ENCODE measurements around the gene PCDH12. TPM values are rescaled to one million over a fixed set of nuclear protein-coding genes. Genes with fewer than 3 reads are reported as not detected.

Gene PCDH12
- total and polyA plus RNA-seq, 10 of the 15 experiments (the other 5 are each of a cell fraction or from before 2014, with no cell fraction given): 0.01 to 0.14 (median 0.06) TPM; not detected in 4

DNA sequence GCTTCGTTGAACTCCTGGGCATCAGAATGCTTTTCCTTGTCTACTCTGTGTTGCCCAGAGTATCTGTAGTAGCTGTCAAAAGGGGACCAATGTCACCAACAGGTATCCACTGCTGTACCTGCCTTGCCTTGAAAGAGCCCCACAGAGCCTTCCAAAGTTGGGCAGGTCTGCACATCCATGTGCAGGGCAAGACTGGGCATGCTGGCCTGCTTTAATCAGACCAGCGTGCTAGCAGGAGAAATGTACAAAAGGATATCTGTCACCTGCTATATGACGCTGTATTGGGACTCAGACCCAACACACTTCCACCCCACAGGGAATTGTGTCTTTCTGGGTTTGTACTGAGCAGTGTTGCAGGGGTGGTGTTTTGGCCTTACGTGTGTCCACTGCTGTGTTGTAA lies 22.5 kb downstream of the PCDH12 start:
- Histone ChIP-seq H3K36me3 (ENCODE audit: control insufficient read depth in 2 of 2, insufficient read depth in 2 of 2, low read length in 1 of 2) (peaks cover 11 to 32% of the 10 kb centered on the region in 2 experiments), H3K9me3 (replicated peaks; ENCODE audit: control insufficient read depth, insufficient read depth, low read length) (no peaks in the 10 kb centered on the region), H3K4me3 (no peak overlapping the region), H3K27me3 (replicated peaks in 1 of 2; ENCODE audit: control insufficient read depth in 2 of 2, insufficient read depth in 2 of 2, low read length in 1 of 2) (no peaks in the 10 kb centered on the region), H2AFZ (ENCODE audit: control insufficient read depth, low read depth, low read length) (no peak overlapping the region), H3K4me1 (ENCODE audit: control insufficient read depth, insufficient read depth, low read length) (no peaks in the 10 kb centered on the region), H4K20me1 (ENCODE audit: control insufficient read depth, insufficient read depth) (no peaks in the 10 kb centered on the region), H3K27ac (ENCODE audit: control insufficient read depth, insufficient read depth) (no peak overlapping the region), H3K4me2 (ENCODE audit: control insufficient read depth, insufficient read depth) (no peak overlapping the region), H3K79me2 (ENCODE audit: control insufficient read depth, insufficient read depth, low read length) (no peaks in the 10 kb centered on the region), H3K9ac (ENCODE audit: control insufficient read depth, insufficient read depth, low read length) (no peak overlapping the region)
- WGBS (ENCODE audit: insufficient coverage, insufficient replicate concordance, low lambda C conversion rate, missing lambda C conversion rate): 100% methylated on average over 4 of the region's 4 CpGs
- ChIA-PET RAD21 (ENCODE audit: unreplicated experiment) (no interaction called here), CTCF (no interaction called here), SMC1A (ENCODE audit: uncharacterized antibody, unreplicated experiment) (no interaction called here), POLR2A (no interaction called here)
- DNase-seq (ENCODE audit: low read depth, low spot score) (no peak), FAIRE-seq (no peak), ATAC-seq (no peak)
- intact Hi-C loops (cut with micrococcal nuclease; ENCODE audit: unreplicated experiment) (no loop called here), in situ Hi-C loops (cut with MboI) (no loop called here)
- TF ChIP-seq RBBP5 (conservative IDR thresholded peaks at IDR 0.05): no peak
- TF ChIP-seq SMAD5 (IDR thresholded peaks at IDR 0.05; ENCODE audit: low read depth): no peak
- TF ChIP-seq BMI1 (IDR thresholded peaks at IDR 0.05; ENCODE audit: borderline replicate concordance): no peak
- no peak for TF ChIP-seq NFYB (IDR thresholded peaks at IDR 0.05; ENCODE audit: insufficient read depth, low read depth, low read length)
- no peak for TF ChIP-seq CBX3 (IDR thresholded peaks at IDR 0.05; ENCODE audit: borderline replicate concordance, low read depth)
- no peak for TF ChIP-seq NBN (IDR thresholded peaks at IDR 0.05)
- TF ChIP-seq, protein P1, sequence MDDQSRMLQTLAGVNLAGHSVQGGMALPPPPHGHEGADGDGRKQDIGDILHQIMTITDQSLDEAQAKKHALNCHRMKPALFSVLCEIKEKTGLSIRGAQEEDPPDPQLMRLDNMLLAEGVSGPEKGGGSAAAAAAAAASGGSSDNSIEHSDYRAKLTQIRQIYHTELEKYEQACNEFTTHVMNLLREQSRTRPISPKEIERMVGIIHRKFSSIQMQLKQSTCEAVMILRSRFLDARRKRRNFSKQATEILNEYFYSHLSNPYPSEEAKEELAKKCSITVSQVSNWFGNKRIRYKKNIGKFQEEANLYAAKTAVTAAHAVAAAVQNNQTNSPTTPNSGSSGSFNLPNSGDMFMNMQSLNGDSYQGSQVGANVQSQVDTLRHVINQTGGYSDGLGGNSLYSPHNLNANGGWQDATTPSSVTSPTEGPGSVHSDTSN (IDR thresholded peaks at IDR 0.05; ENCODE audit: insufficient replicate concordance, low read depth, low read length): no peak
- TF ChIP-seq SRF (IDR thresholded peaks at IDR 0.05; ENCODE audit: low read depth in 2 of 2, low read length in 2 of 2): no peak
- no peak for TF ChIP-seq NFIC (IDR thresholded peaks at IDR 0.05; ENCODE audit: low read depth, low read length)
- TF ChIP-seq SREBF2 (IDR thresholded peaks at IDR 0.05; ENCODE audit: low read length): no peak
- TF ChIP-seq, protein P2, sequence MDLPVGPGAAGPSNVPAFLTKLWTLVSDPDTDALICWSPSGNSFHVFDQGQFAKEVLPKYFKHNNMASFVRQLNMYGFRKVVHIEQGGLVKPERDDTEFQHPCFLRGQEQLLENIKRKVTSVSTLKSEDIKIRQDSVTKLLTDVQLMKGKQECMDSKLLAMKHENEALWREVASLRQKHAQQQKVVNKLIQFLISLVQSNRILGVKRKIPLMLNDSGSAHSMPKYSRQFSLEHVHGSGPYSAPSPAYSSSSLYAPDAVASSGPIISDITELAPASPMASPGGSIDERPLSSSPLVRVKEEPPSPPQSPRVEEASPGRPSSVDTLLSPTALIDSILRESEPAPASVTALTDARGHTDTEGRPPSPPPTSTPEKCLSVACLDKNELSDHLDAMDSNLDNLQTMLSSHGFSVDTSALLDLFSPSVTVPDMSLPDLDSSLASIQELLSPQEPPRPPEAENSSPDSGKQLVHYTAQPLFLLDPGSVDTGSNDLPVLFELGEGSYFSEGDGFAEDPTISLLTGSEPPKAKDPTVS (IDR thresholded peaks at IDR 0.05; ENCODE audit: low read depth, low read length): no peak
- no peak for TF ChIP-seq EGR1 (IDR thresholded peaks at IDR 0.05; ENCODE audit: borderline replicate concordance in 1 of 2, low read depth in 2 of 2, low read length in 2 of 2)
- TF ChIP-seq NFXL1 (IDR thresholded peaks at IDR 0.05; ENCODE audit: borderline replicate concordance): no peak
- no TSS peak for BruUV-seq (replicated peaks)
